Neuronal stem cell (in vitro differentiated cells): Measurements from ENCODE around the gene MAGI1.

ENCODE experiments used
- DNase-seq: peaks from one replicate; pipeline ENCODE4 v3.0.0-alpha.2; 2013; ENCODE audit warnings: low spot score
- H2AFZ ChIP-seq: one replicate; pipeline ENCODE4 v1.6.1; 2013; ENCODE audit warnings: mild to moderate bottlenecking, low read length, inconsistent platforms
- H2AK5ac ChIP-seq: 2 replicates; pipeline ENCODE4 v1.6.1; 2013; ENCODE audit warnings: low read depth, mild to moderate bottlenecking, inconsistent platforms, low read length, moderate library complexity, mixed read lengths
- H2BK120ac ChIP-seq: 2 replicates; pipeline ENCODE4 v1.6.1; 2013; ENCODE audit warnings: low read depth, mild to moderate bottlenecking, inconsistent platforms, low read length, moderate library complexity, mixed read lengths
- H2BK12ac ChIP-seq: one replicate; pipeline ENCODE4 v1.6.1; 2013; ENCODE audit warnings: low read length, inconsistent platforms
- H2BK15ac ChIP-seq: 2 replicates; pipeline ENCODE4 v1.6.1; 2013; ENCODE audit warnings: mild to moderate bottlenecking, low read length, inconsistent platforms, mixed read lengths
- H2BK5ac ChIP-seq: one replicate; pipeline ENCODE4 v1.6.1; 2013; ENCODE audit warnings: inconsistent platforms, mild to moderate bottlenecking, low read length, moderate library complexity
- H3K14ac ChIP-seq: one replicate; pipeline ENCODE4 v1.6.1; 2013; ENCODE audit warnings: low read length, inconsistent platforms
- H3K18ac ChIP-seq: 2 replicates; pipeline ENCODE4 v1.6.1; 2013; ENCODE audit warnings: low read length, inconsistent platforms
- H3K23ac ChIP-seq: 2 replicates; pipeline ENCODE4 v1.6.1; 2013; ENCODE audit warnings: low read depth, mild to moderate bottlenecking, mixed read lengths, low read length, inconsistent platforms; ENCODE audit not compliant: poor library complexity
- H3K27ac ChIP-seq: replicated peaks from 3 replicates; pipeline ENCODE4 v1.5.1; 2013; ENCODE audit warnings: low read length, inconsistent platforms
- H3K27me3 ChIP-seq, 3 experiments: 2 replicates each; pipeline ENCODE4 v1.6.1; 2013; ENCODE audit warnings: low read length in 3 of 3, mild to moderate bottlenecking in 2 of 3, inconsistent platforms in 1 of 3, low read depth in 1 of 3, mixed read lengths in 1 of 3, moderate library complexity in 1 of 3; ENCODE audit not compliant: control insufficient read depth in 3 of 3, insufficient read depth in 3 of 3
- H3K36me3 ChIP-seq, 2 donors: replicated peaks in 1 of 2; 2 replicates each; pipeline ENCODE4 v1.6.1; 2013; ENCODE audit warnings: low read length in 2 of 2; ENCODE audit not compliant: control insufficient read depth in 2 of 2, insufficient read depth in 2 of 2
- H3K4ac ChIP-seq: 2 replicates; pipeline ENCODE4 v1.6.1; 2013; ENCODE audit warnings: inconsistent platforms, mild to moderate bottlenecking, low read length, moderate library complexity
- H3K4me1 ChIP-seq, 2 donors: 1 replicate in 1 of 2; 2 replicates in 1 of 2; pipeline ENCODE4 v1.6.1; 2013; ENCODE audit warnings: low read length in 2 of 2, low read depth in 1 of 2; ENCODE audit not compliant: control insufficient read depth in 2 of 2, insufficient read depth in 1 of 2
- H3K4me2 ChIP-seq: one replicate; pipeline ENCODE4 v1.6.1; 2013; ENCODE audit warnings: mild to moderate bottlenecking, low read length, inconsistent platforms; ENCODE audit not compliant: insufficient read depth, poor library complexity, severe bottlenecking
- H3K4me3 ChIP-seq, 2 donors: 2 replicates each; pipeline ENCODE4 v1.5.1; 2013; ENCODE audit warnings: low read length in 2 of 2, mild to moderate bottlenecking in 2 of 2, inconsistent platforms in 1 of 2, moderate library complexity in 1 of 2
- H3K79me1 ChIP-seq: one replicate; pipeline ENCODE4 v1.6.1; 2013; ENCODE audit warnings: low read depth, mild to moderate bottlenecking, inconsistent platforms, low read length, moderate library complexity
- H3K9ac ChIP-seq: one replicate; pipeline ENCODE4 v1.6.1; 2013; ENCODE audit warnings: mild to moderate bottlenecking, low read depth, low read length, inconsistent platforms; ENCODE audit not compliant: poor library complexity
- H3K9me3 ChIP-seq, 2 donors: replicated peaks in 1 of 2; 2 replicates each; pipeline versions ENCODE3 to v1.6.1; 2013; ENCODE audit warnings: low read length in 2 of 2, mild to moderate bottlenecking in 2 of 2, inconsistent platforms in 1 of 2, low read depth in 1 of 2, mixed read lengths in 1 of 2, moderate library complexity in 1 of 2; ENCODE audit not compliant: control insufficient read depth in 2 of 2, insufficient read depth in 1 of 2
- H4K8ac ChIP-seq: one replicate; pipeline ENCODE4 v1.6.1; 2013; ENCODE audit warnings: low read depth, mild to moderate bottlenecking, inconsistent platforms, low read length, moderate library complexity
- H4K91ac ChIP-seq: one replicate; pipeline ENCODE4 v1.6.1; 2013; ENCODE audit warnings: low read length, low read depth, mild to moderate bottlenecking, inconsistent platforms; ENCODE audit not compliant: poor library complexity
- WGBS, 2 donors: extraction: QIAGEN DNeasy Blood & Tissue Kit; methylation state at CpG; one replicate each; pipeline ENCODE4 v1.1.7; 2013; ENCODE audit warnings: missing lambda C conversion rate in 2 of 2, mixed read lengths in 1 of 2; ENCODE audit not compliant: insufficient read length in 2 of 2, insufficient replicate concordance in 1 of 2; ENCODE audit errors: extremely low coverage in 2 of 2; 5-methylcytosine and 5-hydroxymethylcytosine counted together

Gene MAGI1

DNA sequence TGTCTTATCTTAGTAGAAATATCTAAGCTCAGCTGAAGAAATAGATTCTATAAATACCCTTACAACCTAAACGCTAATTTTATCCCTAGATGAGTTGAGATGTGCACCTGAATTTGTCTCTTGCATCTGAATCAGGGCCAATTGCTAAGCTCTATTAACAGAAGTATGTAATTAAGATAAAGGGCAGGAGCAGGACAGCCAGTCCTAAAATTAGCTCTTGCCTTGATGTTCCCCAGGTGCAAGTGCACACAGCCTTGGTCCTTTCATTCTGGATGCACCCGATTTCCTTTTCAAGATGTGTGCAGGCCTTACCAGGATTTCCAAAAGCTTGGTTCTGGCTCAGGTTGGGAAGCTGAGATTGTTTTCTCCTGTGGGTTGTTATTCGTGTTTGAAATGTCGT, 52.4 kb downstream of the MAGI1 start:
- H2BK120ac ChIP-seq: no peak overlapping the region
- WGBS, 2 donors: no CpG with 5 or more reads among the region's 4 CpGs

DNA sequence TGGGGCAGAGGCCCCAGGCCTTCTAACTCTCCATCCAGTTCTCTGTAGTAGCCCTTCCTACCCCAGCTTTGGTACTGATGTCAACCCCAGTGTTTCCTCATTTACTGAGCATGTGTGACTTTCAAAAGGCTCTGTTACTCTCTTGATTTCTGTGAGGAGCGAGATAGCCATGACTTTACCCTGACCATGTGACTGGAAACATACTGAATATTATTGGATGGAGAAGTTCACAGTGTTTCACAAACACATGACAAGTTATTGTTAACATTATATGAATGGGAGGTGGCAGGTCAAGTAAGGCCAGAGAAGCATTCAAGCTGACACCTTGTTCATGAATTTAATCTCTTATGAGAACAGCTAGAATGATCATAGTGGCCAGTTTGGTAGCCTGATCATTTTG, 53.7 kb downstream of the MAGI1 start:
- no CpG with 5 or more reads among the region's 1 CpG for WGBS, 2 donors
- no peak overlapping the region for H3K14ac ChIP-seq
- no peak overlapping the region for H4K8ac ChIP-seq
- H2BK5ac ChIP-seq: no peak overlapping the region
- H2AK5ac ChIP-seq: no peak overlapping the region
- no peak overlapping the region for H2AFZ ChIP-seq
- H3K79me1 ChIP-seq: no peaks in the 10 kb centered on the region
- no peaks in the 10 kb centered on the region for H3K27me3 ChIP-seq
- H4K91ac ChIP-seq: no peak overlapping the region
- H2BK12ac ChIP-seq: no peak overlapping the region
- no peak overlapping the region for H3K18ac ChIP-seq
- H3K9ac ChIP-seq: no peak overlapping the region
- no peak overlapping the region for H3K27ac ChIP-seq
- H2BK15ac ChIP-seq: no peak overlapping the region
- no peaks in the 10 kb centered on the region for H3K9me3 ChIP-seq
- H3K23ac ChIP-seq: no peak overlapping the region
- no peak overlapping the region for H3K4me2 ChIP-seq
- no peak overlapping the region for H2BK120ac ChIP-seq
- H3K36me3 ChIP-seq: no peaks in the 10 kb centered on the region
- peaks cover 0 to 3% of the 10 kb centered on the region in 2 donors for H3K4me1 ChIP-seq
- no peak for DNase-seq
- no peak overlapping the region for H3K4ac ChIP-seq
- no peak overlapping the region for H3K4me3 ChIP-seq

More for the DNA sequence above, 52.4 kb downstream of the MAGI1 start:
- Histone ChIP-seq H2BK15ac (no peak overlapping the region), H3K4me3 (no peak overlapping the region), H2AK5ac (no peak overlapping the region), H3K9ac (no peak overlapping the region), H3K4me1 (peaks cover 0 to 3% of the 10 kb centered on the region in 2 donors), H4K91ac (no peak overlapping the region), H2BK12ac (no peak overlapping the region), H3K9me3 (no peaks in the 10 kb centered on the region), H3K4me2 (no peak overlapping the region), H4K8ac (no peak overlapping the region), H3K27ac (no peak overlapping the region), H3K14ac (no peak overlapping the region), H3K18ac (no peak overlapping the region), H2AFZ (no peak overlapping the region), H2BK5ac (no peak overlapping the region), H3K23ac (no peak overlapping the region), H3K27me3 (no peaks in the 10 kb centered on the region), H3K36me3 (no peaks in the 10 kb centered on the region), H3K79me1 (no peaks in the 10 kb centered on the region), H3K4ac (no peak overlapping the region)
- DNase-seq: no peak

DNA sequence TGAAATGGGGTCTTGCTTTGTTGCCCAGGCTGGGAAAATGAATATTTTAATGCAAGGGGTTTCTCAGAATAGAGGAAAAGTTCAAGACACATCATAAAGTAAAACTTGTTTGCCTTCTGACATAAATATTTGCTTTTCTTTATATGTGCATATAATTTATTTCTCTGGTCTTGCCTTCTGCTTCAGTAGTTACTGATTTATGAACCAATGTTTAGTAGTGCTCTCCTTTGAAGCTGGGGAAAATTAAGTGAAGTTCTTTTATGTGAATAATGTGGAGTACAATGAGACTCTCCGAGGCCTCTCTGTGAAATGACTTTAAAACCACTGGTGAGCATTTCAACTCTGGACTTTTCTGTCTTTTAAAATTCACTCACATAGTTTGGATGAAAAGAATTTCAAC, 55.6 kb downstream of the MAGI1 start:
- Histone ChIP-seq H2AFZ (no peak overlapping the region), H3K27ac (no peak overlapping the region)
- WGBS, 2 donors: no CpG with 5 or more reads among the region's 1 CpG

DNA sequence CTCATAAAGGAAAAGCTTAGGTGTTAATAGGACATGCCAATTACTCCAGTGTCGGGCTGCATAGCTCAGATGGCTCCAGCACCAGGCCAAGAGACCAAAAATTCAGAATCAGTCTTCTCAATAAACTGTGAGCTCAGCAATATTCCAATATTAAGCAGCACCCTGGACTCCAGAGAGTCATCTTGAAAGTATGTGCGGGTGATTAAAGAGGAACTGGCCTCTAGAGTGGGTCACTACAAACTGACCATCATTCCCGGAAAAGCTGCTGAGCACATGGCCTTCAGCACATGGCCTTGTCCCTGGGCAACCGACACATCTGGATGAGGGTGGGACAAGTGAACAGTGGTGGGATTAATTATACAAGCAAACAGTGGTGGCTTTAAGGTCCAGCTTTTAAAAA, 59.0 kb downstream of the MAGI1 start:
- H2AFZ ChIP-seq: no peak overlapping the region
- no peak overlapping the region for H4K91ac ChIP-seq
- no peak overlapping the region for H3K18ac ChIP-seq
- H3K79me1 ChIP-seq: no peaks in the 10 kb centered on the region
- H2BK120ac ChIP-seq: no peak overlapping the region
- H3K4me1 ChIP-seq: peaks cover 2 to 4% of the 10 kb centered on the region in 2 donors
- WGBS, 2 donors: no CpG with 5 or more reads among the region's 4 CpGs
- no peak overlapping the region for H2BK15ac ChIP-seq
- H3K4ac ChIP-seq: no peak overlapping the region
- H3K9me3 ChIP-seq: no peaks in the 10 kb centered on the region
- no peaks in the 10 kb centered on the region for H3K27me3 ChIP-seq
- no peak overlapping the region for H3K9ac ChIP-seq
- no peak overlapping the region for H3K4me2 ChIP-seq
- no peak overlapping the region for H2BK12ac ChIP-seq
- no peak overlapping the region for H3K4me3 ChIP-seq
- no peak overlapping the region for H2BK5ac ChIP-seq
- no peak overlapping the region for H4K8ac ChIP-seq
- no peak overlapping the region for H3K14ac ChIP-seq
- H3K36me3 ChIP-seq: no peaks in the 10 kb centered on the region
- no peak for DNase-seq
- H2AK5ac ChIP-seq: no peak overlapping the region
- H3K23ac ChIP-seq: no peak overlapping the region
- no peak overlapping the region for H3K27ac ChIP-seq

More for the DNA sequence above, 55.6 kb downstream of the MAGI1 start:
- no peaks in the 10 kb centered on the region for H3K36me3 ChIP-seq
- no peak overlapping the region for H3K4me3 ChIP-seq
- no peak overlapping the region for H4K8ac ChIP-seq
- H3K4ac ChIP-seq: no peak overlapping the region
- H2AK5ac ChIP-seq: no peak overlapping the region
- peaks cover 2 to 4% of the 10 kb centered on the region in 2 donors for H3K4me1 ChIP-seq
- no peak for DNase-seq
- H3K18ac ChIP-seq: no peak overlapping the region
- H2BK120ac ChIP-seq: no peak overlapping the region
- no peak overlapping the region for H2BK12ac ChIP-seq
- H3K9ac ChIP-seq: no peak overlapping the region
- H3K79me1 ChIP-seq: no peaks in the 10 kb centered on the region
- no peak overlapping the region for H2BK15ac ChIP-seq
- no peak overlapping the region for H4K91ac ChIP-seq
- no peak overlapping the region for H3K23ac ChIP-seq
- no peak overlapping the region for H3K4me2 ChIP-seq
- H3K14ac ChIP-seq: no peak overlapping the region
- no peaks in the 10 kb centered on the region for H3K9me3 ChIP-seq
- H2BK5ac ChIP-seq: no peak overlapping the region
- no peaks in the 10 kb centered on the region for H3K27me3 ChIP-seq
